IMR-90 (cell line): Measurements from ENCODE around the gene PPP3CA. TPM values are rescaled to one million over a fixed set of nuclear protein-coding genes. Genes with fewer than 3 reads are reported as not detected.

Source experiments
- ATAC-seq: fragments of 200-7000 bp; cut with Tn5 transposase; 2 replicates; pipeline ENCODE4 v1.9.1; 2020; ENCODE audit warnings: low read depth, mild to moderate bottlenecking, moderate library complexity
- BruUV-seq: library from RNA; stranded (reverse); fragments of 400-500 nt; replicated peaks from 2 replicates; lab custom pipeline; 2021; lab: Mats Ljungman, UMichigan
- CTCF ChIA-PET: fragments of 300-600 bp; formaldehyde crosslinking; extraction: SDS; loops from one replicate; lab custom pipeline; 2021; ENCODE audit warnings: antibody characterized with exemption; lab: Yijun Ruan, JAX
- POLR2A ChIA-PET: fragments of 300-600 bp; sonication (Branson Sonifier 250); formaldehyde crosslinking; loops from one replicate; lab custom pipeline; 2022; ENCODE audit warnings: antibody characterized with exemption; ENCODE audit not compliant: unreplicated experiment; lab: Charles Lee
- DNase-seq: peaks from one replicate; pipeline ENCODE4 v3.0.0; 2013
- H2AFZ ChIP-seq: replicated peaks from 2 replicates; pipeline ENCODE3; 2013; ENCODE audit warnings: low read length, mild to moderate bottlenecking; ENCODE audit not compliant: poor library complexity
- H2AK5ac ChIP-seq: 2 replicates; pipeline ENCODE4 v1.6.1; 2013; ENCODE audit warnings: low read depth, low read length, inconsistent platforms
- H2AK9ac ChIP-seq: replicated peaks from 2 replicates; pipeline ENCODE3; 2013; ENCODE audit warnings: mild to moderate bottlenecking, low read depth, low read length, moderate library complexity; ENCODE audit not compliant: poor library complexity
- H2BK120ac ChIP-seq: 2 replicates; pipeline ENCODE4 v1.6.1; 2013; ENCODE audit warnings: low read depth, low read length, inconsistent platforms
- H2BK15ac ChIP-seq: 3 replicates; pipeline ENCODE4 v1.6.1; 2013; ENCODE audit warnings: low read depth, low read length, inconsistent platforms
- H2BK20ac ChIP-seq: 2 replicates; pipeline ENCODE4 v1.6.1; 2013; ENCODE audit warnings: low read depth, mild to moderate bottlenecking, inconsistent platforms, low read length, moderate library complexity
- H2BK5ac ChIP-seq: 2 replicates; pipeline ENCODE4 v1.6.1; 2013; ENCODE audit warnings: mild to moderate bottlenecking, low read depth, low read length, inconsistent platforms; ENCODE audit not compliant: poor library complexity, severe bottlenecking
- H3K14ac ChIP-seq: replicated peaks from 2 replicates; pipeline ENCODE4 v1.6.1; 2013; ENCODE audit warnings: low read depth, low read length, inconsistent platforms
- H3K18ac ChIP-seq: 2 replicates; pipeline ENCODE4 v1.6.1; 2013; ENCODE audit warnings: low read depth, low read length, control low read depth
- H3K23ac ChIP-seq: 2 replicates; pipeline ENCODE4 v1.6.1; 2013; ENCODE audit warnings: low read depth, low read length, inconsistent platforms
- H3K27ac ChIP-seq: 2 replicates; pipeline ENCODE4 v1.5.1; 2013; ENCODE audit warnings: mild to moderate bottlenecking, control low read depth, low read length; ENCODE audit not compliant: insufficient read depth
- H3K27me3 ChIP-seq: 2 replicates; pipeline ENCODE4 v1.6.1; 2013; ENCODE audit warnings: low read length; ENCODE audit not compliant: control insufficient read depth, insufficient read depth
- H3K36me3 ChIP-seq: 2 replicates; pipeline ENCODE4 v1.6.1; 2013; ENCODE audit warnings: low read length, mixed read lengths; ENCODE audit not compliant: control insufficient read depth, insufficient read depth
- H3K4ac ChIP-seq: 2 replicates; pipeline ENCODE4 v1.6.1; 2013; ENCODE audit warnings: low read depth, low read length, inconsistent platforms
- H3K4me1 ChIP-seq: 2 replicates; pipeline ENCODE4 v1.6.1; 2013; ENCODE audit warnings: low read length, mixed read lengths; ENCODE audit not compliant: control insufficient read depth, insufficient read depth
- H3K4me2 ChIP-seq: 2 replicates; pipeline ENCODE4 v1.6.1; 2013; ENCODE audit warnings: low read depth, mild to moderate bottlenecking, control low read depth, low read length, moderate library complexity
- H3K4me3 ChIP-seq: 2 replicates; pipeline ENCODE4 v1.5.1; 2013; ENCODE audit warnings: low read depth, mild to moderate bottlenecking, control low read depth, low read length, moderate library complexity; ENCODE audit not compliant: insufficient read depth
- H3K56ac ChIP-seq: 2 replicates; pipeline ENCODE4 v1.6.1; 2013; ENCODE audit warnings: low read length, inconsistent platforms; ENCODE audit not compliant: insufficient read depth; ENCODE audit errors: extremely low read depth
- H3K79me1 ChIP-seq, 2 experiments: 2 replicates each; pipeline ENCODE4 v1.6.1; 2013; ENCODE audit warnings: low read length in 2 of 2, inconsistent platforms in 1 of 2, low read depth in 1 of 2
- H3K9ac ChIP-seq: 2 replicates; pipeline ENCODE4 v1.6.1; 2013; ENCODE audit warnings: low read depth, low read length, control low read depth
- H3K9me1 ChIP-seq: 2 replicates; pipeline ENCODE4 v1.6.1; 2013; ENCODE audit warnings: low read length, inconsistent platforms; ENCODE audit not compliant: insufficient read depth
- H3K9me3 ChIP-seq: 2 replicates; pipeline ENCODE4 v1.6.1; 2013; ENCODE audit warnings: low read length; ENCODE audit not compliant: control insufficient read depth, insufficient read depth
- H4K20me1 ChIP-seq: 2 replicates; pipeline ENCODE4 v1.6.1; 2013; ENCODE audit warnings: low read length, inconsistent platforms; ENCODE audit not compliant: insufficient read depth
- H4K5ac ChIP-seq: 2 replicates; pipeline ENCODE4 v1.6.1; 2013; ENCODE audit warnings: mild to moderate bottlenecking, low read depth, low read length, control low read depth
- H4K8ac ChIP-seq, 2 experiments: 2 replicates each; pipeline ENCODE4 v1.6.1; 2013; ENCODE audit warnings: low read depth in 2 of 2, low read length in 2 of 2, control low read depth in 1 of 2, inconsistent platforms in 1 of 2
- H4K91ac ChIP-seq: 2 replicates; pipeline ENCODE4 v1.6.1; 2013; ENCODE audit warnings: low read depth, low read length, inconsistent platforms; ENCODE audit not compliant: insufficient read depth
- BHLHE40 ChIP-seq: fragments of 150-350 bp; IDR thresholded peaks from 2 replicates; pipeline ENCODE4 v1.6.1; 2016; ENCODE audit warnings: mild to moderate bottlenecking, low read depth, low read length
- CEBPB ChIP-seq: IDR thresholded peaks from 2 replicates; pipeline ENCODE4 v1.6.1; 2012; ENCODE audit warnings: low read depth, low read length, improper control_type of control experiment
- CHD1 ChIP-seq: IDR thresholded peaks from 2 replicates; pipeline ENCODE4 v1.6.1; 2012; ENCODE audit warnings: low read depth, low read length, improper control_type of control experiment
- CTCF ChIP-seq: conservative IDR thresholded peaks from 2 replicates; pipeline ENCODE4 v1.5.1; 2012; ENCODE audit warnings: mild to moderate bottlenecking, low read depth, low read length, improper control_type of control experiment
- ELK1 ChIP-seq: fragments of 150-350 bp; IDR thresholded peaks from 2 replicates; pipeline ENCODE4 v1.6.1; 2016; ENCODE audit warnings: low read depth, mild to moderate bottlenecking, low read length, moderate library complexity, borderline replicate concordance
- FOS ChIP-seq: fragments of 150-350 bp; IDR thresholded peaks from 2 replicates; pipeline ENCODE4 v1.6.1; 2016; ENCODE audit warnings: low read depth, low read length
- MAFK ChIP-seq: IDR thresholded peaks from 2 replicates; pipeline ENCODE4 v1.6.1; 2012; ENCODE audit warnings: low read depth, low read length, improper control_type of control experiment
- MAZ ChIP-seq: IDR thresholded peaks from 2 replicates; pipeline ENCODE4 v1.6.1; 2012; ENCODE audit warnings: low read depth, mild to moderate bottlenecking, low read length, improper control_type of control experiment, moderate library complexity, borderline replicate concordance
- MXI1 ChIP-seq: IDR thresholded peaks from 2 replicates; pipeline ENCODE4 v1.6.1; 2012; ENCODE audit warnings: low read depth, mild to moderate bottlenecking, low read length, moderate library complexity, borderline replicate concordance
- NFE2L2 ChIP-seq: fragments of 150-350 bp; IDR thresholded peaks from 2 replicates; pipeline ENCODE4 v1.6.1; 2016; ENCODE audit warnings: low read depth, mild to moderate bottlenecking, low read length
- POLR2A ChIP-seq: IDR thresholded peaks from 2 replicates; pipeline ENCODE4 v1.6.1; 2012; ENCODE audit warnings: mild to moderate bottlenecking, low read depth, low read length
- RAD21 ChIP-seq: IDR thresholded peaks from 2 replicates; pipeline ENCODE4 v1.6.1; 2012; ENCODE audit warnings: low read length, improper control_type of control experiment
- RCOR1 ChIP-seq: IDR thresholded peaks from 2 replicates; pipeline ENCODE4 v1.6.1; 2012; ENCODE audit warnings: mild to moderate bottlenecking, low read length, improper control_type of control experiment; ENCODE audit not compliant: insufficient replicate concordance
- RFX5 ChIP-seq: IDR thresholded peaks from 2 replicates; pipeline ENCODE4 v1.8.0; 2012; ENCODE audit warnings: low read depth, mild to moderate bottlenecking, low read length, moderate library complexity
- SMC3 ChIP-seq: fragments of 150-350 bp; IDR thresholded peaks from 2 replicates; pipeline ENCODE4 v1.6.1; 2016; ENCODE audit warnings: low read depth, mild to moderate bottlenecking, antibody characterized with exemption, low read length, moderate library complexity
- USF2 ChIP-seq: fragments of 150-350 bp; IDR thresholded peaks from 2 replicates; pipeline ENCODE4 v1.6.1; 2017; ENCODE audit warnings: mild to moderate bottlenecking, antibody characterized with exemption, low read length, low read depth
- WGBS, 2 experiments: methylation state at CpG; one replicate each; pipeline versions ENCODE4 v1.1.5 to v1.1.7; 2013; ENCODE audit warnings: missing lambda C conversion rate in 2 of 2; ENCODE audit not compliant: insufficient read length in 1 of 2; ENCODE audit errors: extremely low coverage in 2 of 2; 5-methylcytosine and 5-hydroxymethylcytosine counted together
- dilution Hi-C: fragments of 300-500 bp; cut with HindIII; formaldehyde crosslinking; loops from one replicate; pipeline ENCODE4 v1.14.3; 2018; ENCODE audit warnings: low sequenced_read_pairs; ENCODE audit not compliant: unreplicated experiment
- in situ Hi-C: fragments of 300-500 bp; cut with MboI; formaldehyde crosslinking; loops from 3 replicates; pipeline ENCODE4 v1.14.3; 2019; ENCODE audit warnings: low sequenced_read_pairs, inconsistent platforms, mixed read lengths
- intact Hi-C: fragments of 100-400 bp; cut with micrococcal nuclease; formaldehyde crosslinking; loops from 2 replicates; pipeline ENCODE4 v1.10.0; 2022
- polyA plus RNA-seq, 3 experiments: library from polyadenylated mRNA; depleted of rRNA; stranded (reverse); fragments of >200 nt; gene quantifications; 2 replicates each; pipeline ENCODE4 v1.2.3, GENCODE V29; 2012; ENCODE audit warnings: low replicate concordance in 1 of 3
- total RNA-seq: library from RNA; depleted of rRNA; stranded (reverse); fragments of >200 nt; gene quantifications from 2 replicates; pipeline ENCODE4 v1.2.3, GENCODE V29; 2012

The PPP3CA gene
- total and polyA plus RNA-seq, 2 of the 4 experiments (the other 2 are of a cell fraction): 14.5 to 48.6 TPM

DNA sequence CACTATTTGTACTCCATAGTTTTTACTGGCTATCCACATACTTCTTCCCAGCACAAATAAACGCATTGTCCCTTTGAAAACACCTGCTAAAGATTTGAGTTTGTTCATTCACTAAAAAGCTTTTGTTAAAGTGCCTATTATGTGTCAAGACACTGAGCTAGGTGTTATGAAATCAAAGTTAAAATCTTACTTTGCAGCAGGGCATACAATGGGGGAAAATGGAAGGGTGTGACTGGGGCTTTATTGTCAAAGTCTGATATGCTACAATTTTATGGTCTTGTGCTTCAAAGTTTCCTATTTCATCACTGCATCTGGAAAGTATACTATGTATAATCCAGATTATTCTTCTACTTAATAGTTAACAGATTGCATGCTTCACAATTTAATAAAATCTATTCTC, 128.4 kb downstream of the PPP3CA start:
- Histone ChIP-seq H4K91ac (no peak overlapping the region), H3K4ac (no peak overlapping the region), H4K5ac (no peak overlapping the region), H2BK20ac (no peak overlapping the region), H3K18ac (no peak overlapping the region), H4K20me1 (peaks cover 4% of the 10 kb centered on the region; the same call in 1 of the 2 replicates), H3K9me1 (peaks cover 4% of the 10 kb centered on the region), H4K8ac (no peak overlapping the region), H2BK5ac (no peak overlapping the region), H3K23ac (no peak overlapping the region), H3K4me1 (peaks cover 5% of the 10 kb centered on the region), H3K9ac (no peak overlapping the region), H3K36me3 (no peaks in the 10 kb centered on the region), H2AK5ac (no peak overlapping the region), H2BK120ac (no peak overlapping the region), H3K27ac (no peak overlapping the region), H3K56ac (no peak overlapping the region), H3K79me1 (peaks cover 11 to 29% of the 10 kb centered on the region in 2 experiments), H3K27me3 (no peaks in the 10 kb centered on the region), H3K4me2 (no peak overlapping the region), H2AFZ (no peak overlapping the region), H3K4me3 (no peak overlapping the region), H3K14ac (no peak overlapping the region), H3K9me3 (no peaks in the 10 kb centered on the region), H2AK9ac (no peak overlapping the region), H2BK15ac (no peak overlapping the region)
- WGBS, 2 experiments: no CpG with 5 or more reads among the region's 1 CpG
- in situ Hi-C loops: no loop called here
- ATAC-seq: no peak
- DNase-seq: no peak
- dilution Hi-C loops: no loop called here
- intact Hi-C loops: no loop called here
- ChIA-PET POLR2A (no interaction called here), CTCF (no interaction called here)
- TF ChIP-seq RFX5 (no peak), MXI1 (no peak), FOS (no peak), USF2 (no peak), NFE2L2 (no peak), POLR2A (no peak), RAD21 (no peak), RCOR1 (no peak), MAZ (no peak), SMC3 (no peak), CTCF (no peak), CEBPB (no peak), CHD1 (no peak), ELK1 (no peak), BHLHE40 (no peak), MAFK (no peak)
- BruUV-seq: no TSS peak
